ENCODE results near the gene RPAP2. TPM values are rescaled to one million over a fixed set of nuclear protein-coding genes. Genes with fewer than 3 reads are reported as not detected.
A peak's percentile ranks its signal among the peaks of the same experiment; 100 is the strongest.
"Not testable (repeated sequence)": the region's sequence is repeated elsewhere in the genome, so short reads cannot be mapped to it uniquely, and the experiment has no call there.

The RPAP2 gene
- 10 to 100 TPM; 19.3 to 22.7 TPM for total RNA-seq
- polyA plus RNA-seq (ENCODE audit: insufficient read length in 6 of 6), result 10 to 100 TPM; 27.0 to 33.8 (median 31.2) TPM
- long read RNA-seq, donor 1, full-length matches to known transcripts, result 4 of 4 reads
- long read RNA-seq, donor 1, partial matches to known transcripts, result 0 of 4 reads
- long read RNA-seq, donor 1, other reads (novel, unspliced or antisense), result 0 of 4 reads
- long read RNA-seq, donor 2, full-length matches to known transcripts, result 1 of 1 reads
- long read RNA-seq, donor 2, partial matches to known transcripts, result 0 of 1 reads
- long read RNA-seq, donor 2, other reads (novel, unspliced or antisense), result 0 of 1 reads
- long read RNA-seq, donor 3, full-length matches to known transcripts, result 1 of 1 reads
- long read RNA-seq, donor 3, partial matches to known transcripts, result 0 of 1 reads
- long read RNA-seq, donor 3, other reads (novel, unspliced or antisense), result 0 of 1 reads
- long read RNA-seq, donor 4, full-length matches to known transcripts, result 1 of 6 reads
- long read RNA-seq, donor 4, partial matches to known transcripts, result 5 of 6 reads
- long read RNA-seq, donor 4, other reads (novel, unspliced or antisense), result 0 of 6 reads
- long read RNA-seq, donor 5, full-length matches to known transcripts, result 3 of 3 reads
- long read RNA-seq, donor 5, partial matches to known transcripts, result 0 of 3 reads
- long read RNA-seq, donor 5, other reads (novel, unspliced or antisense), result 0 of 3 reads
- long read RNA-seq, donor 6, full-length matches to known transcripts, result 2 of 2 reads
- long read RNA-seq, donor 6, partial matches to known transcripts, result 0 of 2 reads
- long read RNA-seq, donor 6, other reads (novel, unspliced or antisense), result 0 of 2 reads
- long read RNA-seq, donor 7, full-length matches to known transcripts, result 1 of 1 reads
- long read RNA-seq, donor 7, partial matches to known transcripts, result 0 of 1 reads
- long read RNA-seq, donor 7, other reads (novel, unspliced or antisense), result 0 of 1 reads
- long read RNA-seq, donor 8, full-length matches to known transcripts, result 5 of 5 reads
- long read RNA-seq, donor 8, partial matches to known transcripts, result 0 of 5 reads
- long read RNA-seq, donor 8, other reads (novel, unspliced or antisense), result 0 of 5 reads
- long read RNA-seq, donor 9, result 0 reads
- long read RNA-seq, donor 10, full-length matches to known transcripts, result 2 of 8 reads
- long read RNA-seq, donor 10, partial matches to known transcripts, result 6 of 8 reads
- long read RNA-seq, donor 10, other reads (novel, unspliced or antisense), result 0 of 8 reads
- long read RNA-seq, donor 11, full-length matches to known transcripts, result 2 of 19 reads
- long read RNA-seq, donor 11, partial matches to known transcripts, result 17 of 19 reads
- long read RNA-seq, donor 11, other reads (novel, unspliced or antisense), result 0 of 19 reads
- long read RNA-seq, donor 12, full-length matches to known transcripts, result 1 of 1 reads
- long read RNA-seq, donor 12, partial matches to known transcripts, result 0 of 1 reads
- long read RNA-seq, donor 12, other reads (novel, unspliced or antisense), result 0 of 1 reads

DNA sequence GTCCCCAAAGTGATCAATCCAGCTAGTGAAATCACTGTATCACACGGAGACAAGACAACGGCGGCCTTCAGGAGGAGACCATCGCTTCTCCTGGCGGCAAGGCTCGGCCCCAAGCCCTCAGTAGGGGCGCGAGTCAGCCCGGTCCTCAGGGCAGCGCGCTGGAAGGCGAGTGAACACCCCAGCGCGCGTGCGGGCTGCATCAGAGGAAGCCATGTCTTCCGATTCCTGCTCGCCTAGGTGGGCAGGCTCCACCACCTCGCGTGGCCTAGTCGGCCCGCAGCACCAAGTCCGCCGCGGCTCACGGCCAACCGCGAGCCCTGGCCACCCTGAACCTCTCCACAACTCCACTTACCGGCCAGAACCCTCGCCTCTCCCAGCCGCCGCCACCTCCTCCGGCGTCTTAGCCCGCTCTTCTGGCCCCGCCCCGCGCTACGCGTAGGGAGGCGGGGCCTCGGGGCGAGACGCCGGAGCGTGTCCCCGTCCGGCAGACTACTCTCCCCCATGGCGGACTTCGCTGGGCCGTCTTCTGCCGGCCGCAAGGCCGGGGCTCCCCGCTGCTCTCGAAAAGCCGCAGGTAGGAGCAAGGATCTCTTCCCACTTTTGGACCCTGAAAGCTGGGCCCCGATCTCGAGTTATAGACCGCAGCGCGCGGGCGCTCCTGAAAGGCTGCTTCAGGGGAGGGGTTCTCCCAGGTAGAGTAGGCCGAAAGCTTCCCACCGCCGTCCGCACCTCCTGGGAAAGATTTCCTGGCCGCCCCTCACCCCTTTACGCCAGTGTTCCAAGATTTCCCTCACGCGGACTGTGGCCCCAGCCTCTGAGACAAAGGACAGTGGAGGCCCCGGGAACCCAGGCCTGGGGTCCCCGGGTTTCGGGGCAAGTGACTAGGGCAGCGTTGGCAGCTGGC lies at the start of gene RPAP2, which contains the start of gene GLMN:
Gene RPAP2 (plus strand): TSS at position 487 of the 904 bp plus-strand sequence. CDS start 15 bp downstream, at position 502.
Gene GLMN (minus strand): TSS at position 415 of the 904 bp plus-strand sequence. CDS start 988 bp downstream, outside the sequence.
- Histone ChIP-seq H3K27me3 (no peaks in the 10 kb centered on the region), H3K36me3 (peaks cover 0 to 13% of the 10 kb centered on the region in 2 donors), H3K27ac (peak within 1 kb of the TSS; percentile 90 to 96), H3K4me1 (peaks cover 0 to 25% of the 10 kb centered on the region in 2 donors), H3K9me3 (no peaks in the 10 kb centered on the region), H3K4me3 (peak within 1 kb of the TSS; percentile 65 to 84)
- intact Hi-C loops (cut with DNase I), result no loop called here
- TF ChIP-seq CTCF (IDR thresholded peaks at IDR 0.05), result no peak
- ATAC-seq (peak; percentile 100), DNase-seq (peak; percentile 86 to 97 (median 90))

DNA sequence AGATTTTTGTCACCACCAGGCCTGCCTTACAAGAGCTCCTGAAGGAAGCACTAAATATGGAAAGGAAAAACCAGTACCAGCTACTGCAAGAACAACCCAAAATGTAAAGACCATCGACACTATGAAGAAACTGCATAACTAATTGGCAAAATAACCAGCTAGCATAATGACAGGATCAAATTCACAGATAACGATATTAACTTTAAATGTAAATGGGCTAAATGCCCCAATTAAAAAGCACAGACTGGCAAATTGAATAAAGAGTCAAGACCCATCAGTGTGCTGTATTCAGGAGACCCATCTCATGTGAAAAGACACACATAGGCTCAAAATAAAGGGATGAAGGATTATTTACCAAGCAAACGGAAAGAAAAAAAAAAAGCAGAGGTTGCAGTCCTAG lies 44.1 kb upstream of the RPAP2 start:
- H3K27ac ChIP-seq; H3K4me1 ChIP-seq; ATAC-seq; H3K4me3 ChIP-seq; H3K27me3 ChIP-seq; intact Hi-C loops (cut with DNase I); DNase-seq: not testable (repeated sequence)
- Histone ChIP-seq H3K9me3 (peaks cover 0 to 11% of the 10 kb centered on the region in 2 donors), H3K36me3 (peaks cover 0 to 51% of the 10 kb centered on the region in 2 donors)

GRCh38 chr1:92259350-92259749 lies 39.5 kb upstream of the RPAP2 start:
- H3K36me3 ChIP-seq, result peaks cover 6 to 67% of the 10 kb centered on the region in 2 donors
- no peak for DNase-seq
- no peak overlapping the region for H3K4me3 ChIP-seq
- intact Hi-C loops (cut with DNase I), result no loop called here
- no peak overlapping the region for H3K27ac ChIP-seq
- H3K4me1 ChIP-seq, result no peaks in the 10 kb centered on the region
- peaks cover 0 to 10% of the 10 kb centered on the region in 2 donors for H3K9me3 ChIP-seq
- ATAC-seq, result no peak
- TF ChIP-seq CTCF (IDR thresholded peaks at IDR 0.05), result no peak
- H3K27me3 ChIP-seq, result no peaks in the 10 kb centered on the region

- TF ChIP-seq CTCF (IDR thresholded peaks at IDR 0.05), result no peak
- intact Hi-C loops (cut with DNase I), result no loop called here
- no peaks in the 10 kb centered on the region for H3K4me1 ChIP-seq
- DNase-seq (no peak), ATAC-seq (no peak)
- no peaks in the 10 kb centered on the region for H3K9me3 ChIP-seq
- no peak overlapping the region for H3K27ac ChIP-seq
- peaks cover 6 to 63% of the 10 kb centered on the region in 2 donors for H3K36me3 ChIP-seq
- no peaks in the 10 kb centered on the region for H3K27me3 ChIP-seq
- no peak overlapping the region for H3K4me3 ChIP-seq
These were observed 36.3 kb upstream of the RPAP2 start for GRCh38 chr1:92262516-92262915.

All from left lung (tissue), 14 donors.